RWPE2 (cell line): ENCODE results near the gene ZEB2.

Source experiments
- ATAC-seq: fragments of 200-7000 bp; cut with Tn5 transposase; 3 replicates; pipeline ENCODE4 v1.9.1; 2021; ENCODE audit warnings: low read depth
- DNase-seq: peaks from one replicate; pipeline ENCODE4 v3.0.0-alpha.2; 2020; ENCODE audit warnings: low spot score
- H3K27ac ChIP-seq: fragments of 450-650 bp; 2 replicates; pipeline ENCODE4 v1.5.1; 2017; ENCODE audit warnings: mild to moderate bottlenecking; ENCODE audit not compliant: poor library complexity, severe bottlenecking
- H3K27me3 ChIP-seq: fragments of 250-450 bp; sonication (Bioruptor Pico); 2 replicates; pipeline ENCODE4 v1.5.1; 2021; ENCODE audit warnings: mild to moderate bottlenecking, moderate library complexity; ENCODE audit not compliant: insufficient read depth, poor library complexity, severe bottlenecking
- H3K36me3 ChIP-seq: fragments of 250-450 bp; sonication (Bioruptor Pico); 2 replicates; pipeline ENCODE4 v1.5.1; 2020; ENCODE audit warnings: low read depth, mild to moderate bottlenecking, moderate library complexity
- H3K4me1 ChIP-seq: fragments of 250-450 bp; sonication (Bioruptor Pico); 2 replicates; pipeline ENCODE4 v1.5.1; 2021; ENCODE audit warnings: mild to moderate bottlenecking, moderate library complexity; ENCODE audit not compliant: insufficient read depth, poor library complexity, severe bottlenecking
- H3K4me3 ChIP-seq: fragments of 250-450 bp; sonication (Bioruptor Pico); 2 replicates; pipeline ENCODE4 v1.5.1; 2021; ENCODE audit warnings: mild to moderate bottlenecking, moderate library complexity; ENCODE audit not compliant: severe bottlenecking
- H3K9me3 ChIP-seq: fragments of 250-450 bp; sonication (Bioruptor Pico); 2 replicates; pipeline ENCODE4 v1.5.1; 2021; ENCODE audit warnings: mild to moderate bottlenecking, moderate library complexity; ENCODE audit not compliant: severe bottlenecking
- TF ChIP-seq, protein P1 (sequence below): fragments of 450-650 bp; IDR thresholded peaks from one replicate; pipeline ENCODE4 v1.5.1; 2017; ENCODE audit warnings: mild to moderate bottlenecking, moderate library complexity; ENCODE audit not compliant: poor library complexity, severe bottlenecking

Gene ZEB2

DNA sequence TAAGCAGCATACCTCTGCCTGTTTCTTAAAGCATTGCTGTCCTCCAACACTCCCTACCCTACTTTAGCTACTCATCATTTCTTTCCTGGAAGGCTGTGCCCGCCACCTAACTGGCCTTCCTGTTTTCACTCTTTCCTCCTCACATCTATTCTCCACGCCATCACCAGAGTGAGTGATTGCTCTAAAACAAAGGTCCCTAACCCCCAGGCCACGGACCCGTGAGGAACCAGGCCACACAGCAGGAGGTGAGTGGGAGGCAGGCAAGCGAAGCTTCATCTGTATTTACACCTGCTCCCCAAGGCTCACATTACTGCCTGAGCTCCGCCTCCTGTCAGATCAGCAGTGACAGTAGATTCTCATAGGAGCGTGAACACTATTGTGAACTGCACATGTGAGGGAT lies 13.3 kb upstream of the ZEB2 start:
- TF ChIP-seq, protein P1, sequence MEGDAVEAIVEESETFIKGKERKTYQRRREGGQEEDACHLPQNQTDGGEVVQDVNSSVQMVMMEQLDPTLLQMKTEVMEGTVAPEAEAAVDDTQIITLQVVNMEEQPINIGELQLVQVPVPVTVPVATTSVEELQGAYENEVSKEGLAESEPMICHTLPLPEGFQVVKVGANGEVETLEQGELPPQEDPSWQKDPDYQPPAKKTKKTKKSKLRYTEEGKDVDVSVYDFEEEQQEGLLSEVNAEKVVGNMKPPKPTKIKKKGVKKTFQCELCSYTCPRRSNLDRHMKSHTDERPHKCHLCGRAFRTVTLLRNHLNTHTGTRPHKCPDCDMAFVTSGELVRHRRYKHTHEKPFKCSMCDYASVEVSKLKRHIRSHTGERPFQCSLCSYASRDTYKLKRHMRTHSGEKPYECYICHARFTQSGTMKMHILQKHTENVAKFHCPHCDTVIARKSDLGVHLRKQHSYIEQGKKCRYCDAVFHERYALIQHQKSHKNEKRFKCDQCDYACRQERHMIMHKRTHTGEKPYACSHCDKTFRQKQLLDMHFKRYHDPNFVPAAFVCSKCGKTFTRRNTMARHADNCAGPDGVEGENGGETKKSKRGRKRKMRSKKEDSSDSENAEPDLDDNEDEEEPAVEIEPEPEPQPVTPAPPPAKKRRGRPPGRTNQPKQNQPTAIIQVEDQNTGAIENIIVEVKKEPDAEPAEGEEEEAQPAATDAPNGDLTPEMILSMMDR = no peak
- DNase-seq (no peak), ATAC-seq (no peak)
- Histone ChIP-seq H3K27me3 (peaks cover 15% of the 10 kb centered on the region), H3K36me3 (no peaks in the 10 kb centered on the region), H3K4me3 (no peak overlapping the region), H3K9me3 (no peaks in the 10 kb centered on the region), H3K4me1 (no peaks in the 10 kb centered on the region), H3K27ac (no peak overlapping the region)

DNA sequence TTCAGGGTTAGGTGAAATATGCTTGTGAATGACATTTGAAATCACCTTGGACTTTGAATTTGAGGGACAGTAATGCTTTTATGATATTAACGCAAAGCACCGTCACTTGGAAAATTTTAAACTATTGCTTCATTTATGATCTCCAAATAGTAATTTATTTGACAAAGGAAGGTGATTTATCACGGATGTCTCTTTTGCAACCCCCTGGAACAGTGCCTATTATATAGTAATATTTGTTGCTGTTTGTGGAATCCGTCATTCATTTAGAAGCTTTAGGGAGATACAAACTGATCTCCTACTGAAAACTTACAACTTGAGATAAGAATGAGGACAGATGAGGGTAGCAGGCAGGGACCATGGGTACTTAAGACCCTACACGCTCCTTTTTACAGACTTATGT lies 10.7 kb upstream of the ZEB2 start:
- no peak overlapping the region for H3K27ac ChIP-seq
- peaks cover 31% of the 10 kb centered on the region for H3K27me3 ChIP-seq
- ATAC-seq = no peak
- no peak overlapping the region for H3K4me3 ChIP-seq
- no peaks in the 10 kb centered on the region for H3K4me1 ChIP-seq
- TF ChIP-seq, protein P1 = no peak
- H3K9me3 ChIP-seq = no peaks in the 10 kb centered on the region
- DNase-seq = no peak
- H3K36me3 ChIP-seq = no peaks in the 10 kb centered on the region

DNA sequence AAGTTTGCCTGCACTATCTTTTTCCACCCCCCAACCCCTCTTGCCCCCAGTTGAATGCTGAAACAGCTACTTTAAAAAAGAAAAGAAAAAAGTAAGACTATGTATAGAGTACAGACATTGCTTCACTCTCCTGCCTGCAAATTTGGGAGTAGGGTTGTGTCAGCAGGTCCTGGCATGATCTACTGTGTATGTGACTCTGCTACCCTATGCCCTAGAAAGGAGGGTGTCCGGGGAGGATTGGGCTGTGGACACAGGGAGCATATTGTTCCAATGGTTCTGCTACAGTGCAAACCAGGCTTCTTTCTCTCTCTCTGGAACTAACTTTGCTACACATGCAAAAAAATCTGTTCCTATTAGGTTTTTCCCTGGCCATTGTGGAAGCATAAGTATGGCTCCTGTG lies 9.9 kb upstream of the ZEB2 start:
- Histone ChIP-seq H3K9me3 (no peaks in the 10 kb centered on the region), H3K27me3 (peaks cover 38% of the 10 kb centered on the region), H3K4me3 (no peak overlapping the region), H3K4me1 (no peaks in the 10 kb centered on the region), H3K36me3 (no peaks in the 10 kb centered on the region), H3K27ac (no peak overlapping the region)
- TF ChIP-seq, protein P1 = no peak
- ATAC-seq (no peak), DNase-seq (no peak)

DNA sequence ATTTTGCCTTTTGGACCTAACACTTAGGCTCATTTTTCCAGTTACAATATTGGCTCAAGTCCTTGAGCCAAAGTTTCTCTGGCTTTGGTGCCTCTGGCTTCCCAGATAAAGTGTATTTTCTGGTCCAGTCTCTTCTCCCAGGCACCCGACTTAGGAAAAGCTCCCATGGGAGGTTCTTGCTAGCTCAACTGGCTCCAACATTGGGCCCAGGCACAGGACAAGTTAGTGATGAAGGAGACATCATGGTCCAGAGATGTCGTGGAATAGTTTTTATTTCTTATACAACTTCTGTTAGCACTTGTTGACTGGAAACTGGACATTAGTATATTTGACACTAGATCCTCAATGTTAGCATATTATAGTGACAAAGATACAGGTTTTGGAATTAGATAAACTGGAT lies 8.2 kb upstream of the ZEB2 start:
- H3K9me3 ChIP-seq = no peaks in the 10 kb centered on the region
- ATAC-seq (no peak), DNase-seq (no peak)
- H3K4me3 ChIP-seq = no peak overlapping the region
- no peaks in the 10 kb centered on the region for H3K36me3 ChIP-seq
- TF ChIP-seq, protein P1 = no peak
- H3K27me3 ChIP-seq = peaks cover 50% of the 10 kb centered on the region
- no peak overlapping the region for H3K27ac ChIP-seq
- no peaks in the 10 kb centered on the region for H3K4me1 ChIP-seq

DNA sequence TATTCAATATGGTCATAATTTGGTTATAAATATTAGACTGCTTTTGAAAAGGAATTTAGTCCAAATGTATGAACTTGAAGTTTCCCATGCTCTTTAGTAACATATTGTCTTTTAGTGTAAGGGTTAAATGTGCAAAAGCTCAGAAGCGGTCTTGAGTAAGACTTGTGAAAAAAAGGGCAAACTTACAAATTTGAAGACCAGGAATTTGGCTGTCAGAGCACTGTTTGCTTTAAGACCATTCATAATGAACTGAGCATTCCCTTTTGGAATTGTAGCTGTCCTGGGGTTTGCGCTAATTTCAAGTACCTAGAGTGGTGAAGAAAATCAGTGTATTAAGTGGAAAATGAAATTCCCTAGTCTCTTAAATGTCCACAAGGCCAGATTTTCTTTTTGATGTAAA lies 6.9 kb upstream of the ZEB2 start:
- DNase-seq = no peak

More for the DNA sequence above, 6.9 kb upstream of the ZEB2 start:
- no peak overlapping the region for H3K27ac ChIP-seq
- ATAC-seq = no peak
- H3K27me3 ChIP-seq = peaks cover 63% of the 10 kb centered on the region
- TF ChIP-seq, protein P1 = no peak
- no peak overlapping the region for H3K4me3 ChIP-seq
- H3K4me1 ChIP-seq = no peaks in the 10 kb centered on the region
- no peaks in the 10 kb centered on the region for H3K36me3 ChIP-seq
- no peaks in the 10 kb centered on the region for H3K9me3 ChIP-seq
